SK-N-SH (cell line): Measurements from ENCODE around the gene NBPF3. TPM values are rescaled to one million over a fixed set of nuclear protein-coding genes. Genes with fewer than 3 reads are reported as not detected.

ENCODE experiments used
- CTCF ChIA-PET: fragments of 300-600, 350-600 bp; formaldehyde crosslinking; extraction: SDS; loops from one replicate; lab custom pipeline; 2021; lab: Yijun Ruan, JAX
- POLR2A ChIA-PET: fragments of 350-600 bp; sonication (Branson Sonifier 250); formaldehyde crosslinking; extraction: SDS; loops from one replicate; lab custom pipeline; 2020; ENCODE audit warnings: antibody characterized with exemption, inconsistent platforms; lab: Yijun Ruan, JAX
- DNase-seq: peaks from one replicate; pipeline ENCODE4 v3.0.0; 2012
- H2AFZ ChIP-seq: fragments of 200-600 bp; sonication (generic); 2 replicates; pipeline ENCODE4 v1.8.1; 2016; ENCODE audit warnings: antibody characterized with exemption, mild to moderate bottlenecking, low read depth
- H3F3A ChIP-seq: fragments of 200-600 bp; sonication (generic); replicated peaks from 2 replicates; pipeline ENCODE3; 2016; ENCODE audit warnings: antibody characterized with exemption, mild to moderate bottlenecking; ENCODE audit not compliant: insufficient read depth
- H3K27ac ChIP-seq, 2 experiments: fragments of 200-500 bp in 1 of 2; fragments of 200-600 bp in 1 of 2; sonication (Bioruptor generic) in 1 of 2; sonication (generic), shearing (Covaris generic) in 1 of 2; 2 replicates each; pipeline versions ENCODE4 v1.5.1 to v1.6.1; 2014 to 2016; ENCODE audit warnings: low read depth in 2 of 2, inconsistent platforms in 1 of 2, low read length in 1 of 2, mild to moderate bottlenecking in 1 of 2, mixed read lengths in 1 of 2
- H3K27me3 ChIP-seq: fragments of 200-600 bp; sonication (generic), shearing (Covaris generic); 2 replicates; pipeline ENCODE4 v1.6.1; 2016; ENCODE audit warnings: mixed run types; ENCODE audit not compliant: insufficient read depth
- H3K36me3 ChIP-seq, 2 experiments: fragments of 200-500 bp in 1 of 2; fragments of 200-600 bp in 1 of 2; sonication (Bioruptor generic) in 1 of 2; sonication (generic) in 1 of 2; replicated peaks in 1 of 2; 2 replicates each; pipeline versions ENCODE3 to v1.5.1; 2014 to 2016; ENCODE audit warnings: low read length in 1 of 2, mild to moderate bottlenecking in 1 of 2; ENCODE audit not compliant: insufficient read depth in 2 of 2, control insufficient read depth in 1 of 2
- H3K4me1 ChIP-seq, 2 experiments: fragments of 200-500 bp in 1 of 2; fragments of 200-600 bp in 1 of 2; sonication (Bioruptor generic) in 1 of 2; sonication (generic), shearing (Covaris generic) in 1 of 2; 2 replicates each; pipeline versions ENCODE4 v1.5.1 to v1.6.1; 2014 to 2016; ENCODE audit warnings: low read depth in 1 of 2, low read length in 1 of 2, mixed run types in 1 of 2; ENCODE audit not compliant: insufficient read depth in 2 of 2, control insufficient read depth in 1 of 2
- H3K4me2 ChIP-seq: fragments of 200-600 bp; sonication (generic), shearing (Covaris generic); 2 replicates; pipeline ENCODE4 v1.6.1; 2017; ENCODE audit warnings: mixed run types
- H3K4me3 ChIP-seq, 2 experiments: fragments of 200-500 bp in 1 of 2; fragments of 200-600 bp in 1 of 2; sonication (Bioruptor generic) in 1 of 2; sonication (generic), shearing (Covaris generic) in 1 of 2; 2 replicates each; pipeline versions ENCODE4 v1.5.1 to v1.8.1; 2014 to 2016; ENCODE audit warnings: low read depth in 2 of 2, inconsistent platforms in 1 of 2, low read length in 1 of 2, mild to moderate bottlenecking in 1 of 2, mixed read lengths in 1 of 2, moderate library complexity in 1 of 2
- H3K79me2 ChIP-seq: fragments of 200-600 bp; sonication (generic); 2 replicates; pipeline ENCODE4 v1.8.1; 2017; ENCODE audit warnings: mild to moderate bottlenecking; ENCODE audit not compliant: insufficient read depth
- H3K9ac ChIP-seq: fragments of 200-600 bp; sonication (generic); 2 replicates; pipeline ENCODE4 v1.6.1; 2017; ENCODE audit warnings: mixed run types
- H3K9me2 ChIP-seq: fragments of 200-600 bp; sonication (generic); 2 replicates; pipeline ENCODE4 v1.6.1; 2017; ENCODE audit warnings: mixed run types
- H3K9me3 ChIP-seq: fragments of 200-600 bp; sonication (generic); 2 replicates; pipeline ENCODE4 v1.6.1; 2017; ENCODE audit warnings: mixed run types, mild to moderate bottlenecking, moderate library complexity
- H4K20me1 ChIP-seq: fragments of 200-600 bp; sonication (generic); 2 replicates; pipeline ENCODE4 v1.6.1; 2017; ENCODE audit warnings: mild to moderate bottlenecking, mixed run types; ENCODE audit not compliant: insufficient read depth
- CHD2 ChIP-seq: fragments of 150-350 bp; IDR thresholded peaks from 2 replicates; pipeline ENCODE4 v1.6.1; 2018; ENCODE audit warnings: low read length; ENCODE audit not compliant: partially characterized antibody
- ELF1 ChIP-seq: IDR thresholded peaks from 2 replicates; pipeline ENCODE4 v1.4.0; 2012
- FOSL2 ChIP-seq: IDR thresholded peaks from 2 replicates; pipeline ENCODE4 v1.4.0; 2012; ENCODE audit warnings: low read depth, mild to moderate bottlenecking, moderate library complexity, borderline replicate concordance
- FOXJ3 ChIP-seq: sonication (generic); formaldehyde crosslinking; IDR thresholded peaks from 2 replicates; pipeline ENCODE4 v1.5.1; 2020; ENCODE audit warnings: mild to moderate bottlenecking, missing genetic modification reagents
- GATA2 ChIP-seq: sonication (generic); formaldehyde crosslinking; IDR thresholded peaks from 2 replicates; pipeline ENCODE4 v1.5.0; 2020; ENCODE audit warnings: mild to moderate bottlenecking, missing genetic modification reagents
- MAX ChIP-seq: IDR thresholded peaks from 2 replicates; pipeline ENCODE4 v1.4.0; 2012; ENCODE audit warnings: low read depth
- MEF2A ChIP-seq: IDR thresholded peaks from 2 replicates; pipeline ENCODE4 v1.4.0; 2012; ENCODE audit warnings: low read depth, borderline replicate concordance
- MXI1 ChIP-seq: IDR thresholded peaks from 2 replicates; pipeline ENCODE4 v1.6.1; 2012; ENCODE audit warnings: mild to moderate bottlenecking, low read depth, low read length, improper control_type of control experiment
- RFX5 ChIP-seq: IDR thresholded peaks from 2 replicates; pipeline ENCODE4 v1.6.1; 2012; ENCODE audit warnings: mild to moderate bottlenecking, improper control_type of control experiment, low read length
- RXRA ChIP-seq: IDR thresholded peaks from 2 replicates; pipeline ENCODE4 v1.4.0; 2012; ENCODE audit warnings: low read depth, mild to moderate bottlenecking, borderline replicate concordance
- ZBTB33 ChIP-seq: IDR thresholded peaks from 2 replicates; pipeline ENCODE4 v1.4.0; 2012; ENCODE audit warnings: low read depth, borderline replicate concordance
- WGBS: methylation state at CpG from one replicate; pipeline ENCODE4 v1.1.6; 2017; ENCODE audit warnings: low lambda C conversion rate; 5-methylcytosine and 5-hydroxymethylcytosine counted together
- polyA plus RNA-seq, 3 experiments: library from polyadenylated mRNA; depleted of rRNA; stranded (reverse); fragments of >200 nt; gene quantifications; 2 replicates each; pipeline ENCODE4 v1.2.3, GENCODE V29; 2012

The NBPF3 gene
- polyA plus RNA-seq, 1 of the 3 experiments (the other 2 are of a cell fraction) = 6.4 TPM

- TF ChIP-seq RFX5 (no peak), ZBTB33 (no peak), FOXJ3 (no peak)
- Histone ChIP-seq H3K36me3 (no peaks in the 10 kb centered on the region), H3K4me2 (no peak overlapping the region), H3K4me1 (no peaks in the 10 kb centered on the region; a peak in 1 of 4 replicates), H2AFZ (no peak overlapping the region), H3K9ac (no peak overlapping the region), H3K27ac (no peak overlapping the region), H3K9me3 (no peaks in the 10 kb centered on the region), H3K4me3 (no peak overlapping the region), H3F3A (no peaks in the 10 kb centered on the region), H3K27me3 (no peaks in the 10 kb centered on the region; the same call in 1 of the 2 replicates), H3K9me2 (no peaks in the 10 kb centered on the region), H3K79me2 (no peaks in the 10 kb centered on the region), H4K20me1 (no peaks in the 10 kb centered on the region)
- POLR2A ChIA-PET = no interaction called here
- no peak for DNase-seq
- 66% methylated on average over 6 of the region's 7 CpGs for WGBS
- CTCF ChIA-PET = interaction anchor here (0.8 to 1.1 kb wide), 4 partner anchors 18 to 133 kb away, joined by 3 to 4 read pairs (median 3); no protein-coding TSS in a partner anchor
These were observed 63.9 kb downstream of the NBPF3 start for GRCh38 chr1:21503706-21504377.

GRCh38 chr1:21506804-21507203, 66.9 kb downstream of the NBPF3 start:
- Histone ChIP-seq H3K4me2 (no peak overlapping the region), H3K27ac (no peak overlapping the region), H3F3A (peaks cover 4% of the 10 kb centered on the region), H2AFZ (no peak overlapping the region), H3K27me3 (no peaks in the 10 kb centered on the region; the same call in 1 of the 2 replicates), H3K79me2 (no peaks in the 10 kb centered on the region), H4K20me1 (no peaks in the 10 kb centered on the region), H3K4me3 (no peak overlapping the region), H3K9me3 (no peaks in the 10 kb centered on the region), H3K36me3 (no peaks in the 10 kb centered on the region), H3K9me2 (no peaks in the 10 kb centered on the region), H3K9ac (no peak overlapping the region), H3K4me1 (peaks cover 7 to 9% of the 10 kb centered on the region in 2 experiments; a peak in 2 of 4 replicates)
- 28% methylated on average over 4 of the region's 4 CpGs for WGBS
- no peak for TF ChIP-seq ELF1
- ChIA-PET CTCF (interaction anchor here (0.6 to 2.3 kb wide), 7 partner anchors 14 to 737 kb away, joined by 3 to 13 read pairs (median 3); no protein-coding TSS in a partner anchor), POLR2A (interaction anchor here (0.5 kb wide), 1 partner anchor 15 kb away, joined by 3 read pairs; no protein-coding TSS in a partner anchor)
- DNase-seq = no peak

GRCh38 chr1:21507511-21508270, 67.8 kb downstream of the NBPF3 start:
- no peaks in the 10 kb centered on the region for H3K79me2 ChIP-seq
- H3K4me3 ChIP-seq = no peak overlapping the region
- 93% methylated on average over 1 of the region's 1 CpG for WGBS
- H3K36me3 ChIP-seq = no peaks in the 10 kb centered on the region
- no peak overlapping the region for H3K9ac ChIP-seq
- no peak overlapping the region for H3K4me2 ChIP-seq
- ChIA-PET CTCF (interaction anchor here (0.6 to 3.9 kb wide), 13 partner anchors 9 to 736 kb away, joined by 3 to 27 read pairs (median 4); no protein-coding TSS in a partner anchor), POLR2A (no interaction called here)
- H3K27me3 ChIP-seq = no peaks in the 10 kb centered on the region; the same call in 1 of the 2 replicates
- TF ChIP-seq MEF2A = no peak
- no peak for TF ChIP-seq MAX
- TF ChIP-seq MXI1 = no peak
- TF ChIP-seq RXRA = no peak
- TF ChIP-seq CHD2 = no peak
- TF ChIP-seq FOSL2 = no peak
- no peak for TF ChIP-seq GATA2 (CRISPR knock-in tag)
- H4K20me1 ChIP-seq = no peaks in the 10 kb centered on the region
- H3F3A ChIP-seq = peaks cover 10% of the 10 kb centered on the region
- DNase-seq = no peak
- peaks cover 7 to 9% of the 10 kb centered on the region in 2 experiments; a peak in 2 of 4 replicates for H3K4me1 ChIP-seq
- H2AFZ ChIP-seq = no peak overlapping the region
- no peaks in the 10 kb centered on the region for H3K9me3 ChIP-seq
- no peaks in the 10 kb centered on the region for H3K9me2 ChIP-seq
- no peak overlapping the region for H3K27ac ChIP-seq
